Measurements from ENCODE around the gene UGCG. TPM values are rescaled to one million over a fixed set of nuclear protein-coding genes. Genes with fewer than 3 reads are reported as not detected.

Gene UGCG
- total and polyA plus RNA-seq, 2 of the 4 experiments (the other 2 are of a cell fraction), result 84.2 to 104 TPM

- H3K9me3 ChIP-seq (ENCODE audit: control insufficient read depth, insufficient read depth, low read length), result no peaks in the 10 kb centered on the region
- no peak overlapping the region for H2AFZ ChIP-seq (replicated peaks; ENCODE audit: low read length, poor library complexity)
- BruUV-seq (replicated peaks), result no TSS peak
- no peak overlapping the region for H3K4ac ChIP-seq (ENCODE audit: low read depth, low read length)
- H3K23ac ChIP-seq (ENCODE audit: low read depth, low read length), result no peak overlapping the region
- no peak overlapping the region for H4K91ac ChIP-seq (ENCODE audit: insufficient read depth, low read depth, low read length)
- no peak overlapping the region for H3K14ac ChIP-seq (replicated peaks; ENCODE audit: low read depth, low read length)
- ChIA-PET CTCF (no interaction called here), POLR2A (ENCODE audit: unreplicated experiment) (no interaction called here)
- H2AK9ac ChIP-seq (replicated peaks; ENCODE audit: low read depth, low read length, poor library complexity), result no peak overlapping the region
- H4K8ac ChIP-seq (ENCODE audit: low read depth in 2 of 2, low read length in 2 of 2), result peak overlapping the region in 1 of 2 experiments; percentile 12; a peak in 1 of 4 replicates
- no peak overlapping the region for H2AK5ac ChIP-seq (ENCODE audit: low read depth, low read length)
- no peak overlapping the region for H3K56ac ChIP-seq (ENCODE audit: extremely low read depth, insufficient read depth, low read length)
- no peak overlapping the region for H2BK15ac ChIP-seq (ENCODE audit: low read depth, low read length)
- TF ChIP-seq MAZ (IDR thresholded peaks at IDR 0.05; ENCODE audit: borderline replicate concordance, low read depth, low read length) (no peak), RCOR1 (IDR thresholded peaks at IDR 0.05; ENCODE audit: insufficient replicate concordance, low read length) (no peak), FOS (IDR thresholded peaks at IDR 0.05; ENCODE audit: low read depth, low read length) (no peak), RAD21 (IDR thresholded peaks at IDR 0.05; ENCODE audit: low read length) (no peak), BHLHE40 (IDR thresholded peaks at IDR 0.05; ENCODE audit: low read depth, low read length) (no peak), USF2 (IDR thresholded peaks at IDR 0.05; ENCODE audit: low read depth, low read length) (no peak), MAFK (IDR thresholded peaks at IDR 0.05; ENCODE audit: low read depth, low read length) (no peak), SMC3 (IDR thresholded peaks at IDR 0.05; ENCODE audit: low read depth, low read length) (no peak), RFX5 (IDR thresholded peaks at IDR 0.05; ENCODE audit: low read depth, low read length) (no peak), CTCF (conservative IDR thresholded peaks at IDR 0.05; ENCODE audit: low read depth, low read length) (no peak), CEBPB (IDR thresholded peaks at IDR 0.05; ENCODE audit: low read depth, low read length) (no peak), NFE2L2 (IDR thresholded peaks at IDR 0.05; ENCODE audit: low read depth, low read length) (no peak), CHD1 (IDR thresholded peaks at IDR 0.05; ENCODE audit: low read depth, low read length) (no peak), MXI1 (IDR thresholded peaks at IDR 0.05; ENCODE audit: borderline replicate concordance, low read depth, low read length) (no peak)
- 0 out of 2 replicates have a peak overlapping the region, but pooled peaks have one; percentile 20 for H2BK120ac ChIP-seq (ENCODE audit: low read depth, low read length)
- no peaks in the 10 kb centered on the region for H3K9me1 ChIP-seq (ENCODE audit: insufficient read depth, low read length)
- H3K36me3 ChIP-seq (ENCODE audit: control insufficient read depth, insufficient read depth, low read length), result no peaks in the 10 kb centered on the region
- H3K18ac ChIP-seq (ENCODE audit: low read depth, low read length), result no peak overlapping the region
- H3K9ac ChIP-seq (ENCODE audit: low read depth, low read length), result no peak overlapping the region
- DNase-seq (no peak), ATAC-seq (ENCODE audit: low read depth) (no peak)
- intact Hi-C loops (cut with micrococcal nuclease), result loop anchor here (5.0 kb wide), 1 partner anchor 614 kb away; no protein-coding TSS in a partner anchor
- no peak overlapping the region for H3K4me3 ChIP-seq (ENCODE audit: insufficient read depth, low read depth, low read length)
- no peak overlapping the region for H2BK5ac ChIP-seq (ENCODE audit: low read depth, low read length, poor library complexity, severe bottlenecking)
- no peak overlapping the region for H4K5ac ChIP-seq (ENCODE audit: low read depth, low read length)
- dilution Hi-C loops (cut with HindIII; ENCODE audit: low sequenced_read_pairs, unreplicated experiment), result no loop called here
- in situ Hi-C loops (cut with MboI; ENCODE audit: low sequenced_read_pairs), result no loop called here
- H2BK20ac ChIP-seq (ENCODE audit: low read depth, low read length), result no peak overlapping the region
- no peaks in the 10 kb centered on the region for H3K79me1 ChIP-seq (ENCODE audit: low read depth in 1 of 2, low read length in 2 of 2)
- H3K27me3 ChIP-seq (ENCODE audit: control insufficient read depth, insufficient read depth, low read length), result no peaks in the 10 kb centered on the region
- peaks cover 6% of the 10 kb centered on the region for H3K4me1 ChIP-seq (ENCODE audit: control insufficient read depth, insufficient read depth, low read length)
- no peaks in the 10 kb centered on the region for H4K20me1 ChIP-seq (ENCODE audit: insufficient read depth, low read length)
- H3K4me2 ChIP-seq (ENCODE audit: low read depth, low read length), result no peak overlapping the region
- H3K27ac ChIP-seq (ENCODE audit: insufficient read depth, low read length), result no peak overlapping the region
Measured at GRCh38 chr9:111853450-111853827, 43.2 kb upstream of the UGCG start.
